GM23248 (cell line): ENCODE data around the gene GRID2.

Source experiments
- EZH2 ChIP-seq: fragments of 200-600 bp; sonication (generic); IDR thresholded peaks from 2 replicates; pipeline ENCODE4 v1.6.1; 2018; ENCODE audit warnings: antibody characterized with exemption, mild to moderate bottlenecking; ENCODE audit not compliant: insufficient read depth, poor library complexity, severe bottlenecking
- EZH2phosphoT487 ChIP-seq: fragments of 200-600 bp; sonication (generic); IDR thresholded peaks from 2 replicates; pipeline ENCODE4 v1.6.1; 2018; ENCODE audit warnings: antibody characterized with exemption, moderate library complexity, mild to moderate bottlenecking, low read depth; ENCODE audit not compliant: insufficient read depth

GRCh38 chr4:92264163-92264562 lies 39.6 kb upstream of the GRID2 start:
- TF ChIP-seq EZH2phosphoT487 (no peak), EZH2 (no peak)
